ENCODE measurements around the gene MMP14.

Gene MMP14

GRCh38 chr14:22882529-22883172 lies 46.3 kb downstream of the MMP14 start:
- no peak overlapping the region for H3K4me3 ChIP-seq (ENCODE audit: low read depth, low read length)
- TF ChIP-seq CTCF (IDR thresholded peaks at IDR 0.05; ENCODE audit: insufficient read depth, low read depth, low read length, missing control alignments) = no peak
- DNase-seq (ENCODE audit: low read depth) = no peak

- DNase-seq (ENCODE audit: low read depth) = no peak
- H3K4me3 ChIP-seq (ENCODE audit: low read depth, low read length) = no peak within 1 kb of the TSS
- TF ChIP-seq CTCF (IDR thresholded peaks at IDR 0.05; ENCODE audit: insufficient read depth, low read depth, low read length, missing control alignments) = no peak
These were observed 47.0 kb downstream of the MMP14 start, which contains the start of gene REM2 for GRCh38 chr14:22883173-22883976. Gene REM2, plus strand, starts transcription at chr14:22883222. Its CDS starts 66 bp downstream, at chr14:22883288.

GRCh38 chr14:22884076-22884737 lies 47.8 kb downstream of the MMP14 start:
- no peak for TF ChIP-seq CTCF (IDR thresholded peaks at IDR 0.05; ENCODE audit: insufficient read depth, low read depth, low read length, missing control alignments)
- no peak overlapping the region for H3K4me3 ChIP-seq (ENCODE audit: low read depth, low read length)
- no peak for DNase-seq (ENCODE audit: low read depth)

GRCh38 chr14:22884738-22885523 lies 48.5 kb downstream of the MMP14 start:
- DNase-seq (ENCODE audit: low read depth) = no peak
- no peak overlapping the region for H3K4me3 ChIP-seq (ENCODE audit: low read depth, low read length)
- no peak for TF ChIP-seq CTCF (IDR thresholded peaks at IDR 0.05; ENCODE audit: insufficient read depth, low read depth, low read length, missing control alignments)

GRCh38 chr14:22885975-22886374 lies 49.6 kb downstream of the MMP14 start:
- H3K4me3 ChIP-seq (ENCODE audit: low read depth, low read length) = peak overlapping the region; percentile 76
- DNase-seq (ENCODE audit: low read depth) = no peak
- no peak for TF ChIP-seq CTCF (IDR thresholded peaks at IDR 0.05; ENCODE audit: insufficient read depth, low read depth, low read length, missing control alignments)

- peak; percentile 95 for DNase-seq (ENCODE audit: low read depth)
- TF ChIP-seq CTCF (IDR thresholded peaks at IDR 0.05; ENCODE audit: insufficient read depth, low read depth, low read length, missing control alignments) = peak; percentile 34
- H3K4me3 ChIP-seq (ENCODE audit: low read depth, low read length) = peak overlapping the region; percentile 76
These were observed 50.3 kb downstream of the MMP14 start for GRCh38 chr14:22886500-22887259.
